ENCODE data around the gene ASB18. TPM values are rescaled to one million over a fixed set of nuclear protein-coding genes. Genes with fewer than 3 reads are reported as not detected.

The ASB18 gene, protein sequence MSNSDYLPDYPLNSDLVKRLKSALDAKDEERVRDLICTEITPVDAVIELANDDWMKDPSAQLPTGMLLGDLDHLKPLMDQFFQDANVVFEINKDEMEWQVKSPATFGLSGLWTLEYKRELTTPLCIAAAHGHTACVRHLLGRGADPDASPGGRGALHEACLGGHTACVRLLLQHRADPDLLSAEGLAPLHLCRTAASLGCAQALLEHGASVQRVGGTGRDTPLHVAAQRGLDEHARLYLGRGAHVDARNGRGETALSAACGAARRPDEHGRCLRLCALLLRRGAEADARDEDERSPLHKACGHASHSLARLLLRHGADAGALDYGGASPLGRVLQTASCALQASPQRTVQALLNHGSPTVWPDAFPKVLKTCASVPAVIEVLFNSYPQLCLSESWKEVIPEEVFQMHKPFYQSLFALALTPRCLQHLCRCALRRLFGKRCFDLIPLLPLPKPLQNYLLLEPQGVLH
- total RNA-seq, result not detected
- polyA plus RNA-seq (ENCODE audit: insufficient read length in 6 of 6), result under 1 TPM in 3 of 6 donors, not detected in 3; 0.05 to 0.07 (median 0.06) TPM
- long read RNA-seq, donor 1, result 0 reads
- long read RNA-seq, donor 2, result 0 reads
- long read RNA-seq, donor 3, result 0 reads
- long read RNA-seq, donor 4, result 0 reads
- long read RNA-seq, donor 5, result 0 reads
- long read RNA-seq, donor 6, result 0 reads
- long read RNA-seq, donor 7, result 0 reads
- long read RNA-seq, donor 8, result 0 reads
- long read RNA-seq, donor 9, result 0 reads
- long read RNA-seq, donor 10, result 0 reads
- long read RNA-seq, donor 11, result 0 reads
- long read RNA-seq, donor 12, result 0 reads

DNA sequence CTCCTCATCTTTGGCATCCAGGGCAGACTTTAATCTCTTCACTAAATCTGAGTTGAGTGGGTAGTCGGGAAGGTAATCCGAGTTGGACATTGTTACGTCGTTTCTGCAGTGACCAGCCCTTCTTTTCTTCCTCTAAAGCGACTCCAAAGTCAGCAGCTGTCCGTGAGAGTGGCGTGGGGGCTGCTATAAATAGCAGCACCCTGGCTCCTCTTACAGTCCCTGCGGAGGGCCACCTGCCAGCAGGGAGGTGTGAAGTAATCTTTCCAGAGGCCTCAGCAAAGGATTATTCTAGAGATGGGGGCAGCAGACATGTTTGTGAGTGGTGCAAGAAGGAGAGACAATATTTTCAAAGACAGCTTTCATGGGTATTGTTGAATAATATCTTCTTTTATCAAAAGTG lies at the start of gene ASB18:
Gene ASB18 (minus strand): TSS at position 151 of the 400 bp plus-strand sequence. CDS start 61 bp downstream, at position 90.
- H3K36me3 ChIP-seq, result no peaks in the 10 kb centered on the region
- H3K27ac ChIP-seq, result no peak within 1 kb of the TSS
- no peak for ATAC-seq
- H3K4me3 ChIP-seq, result no peak within 1 kb of the TSS
- peaks cover 0 to 39% of the 10 kb centered on the region in 2 donors for H3K27me3 ChIP-seq
- no peaks in the 10 kb centered on the region for H3K4me1 ChIP-seq
- no peak for DNase-seq
- TF ChIP-seq, protein P1, sequence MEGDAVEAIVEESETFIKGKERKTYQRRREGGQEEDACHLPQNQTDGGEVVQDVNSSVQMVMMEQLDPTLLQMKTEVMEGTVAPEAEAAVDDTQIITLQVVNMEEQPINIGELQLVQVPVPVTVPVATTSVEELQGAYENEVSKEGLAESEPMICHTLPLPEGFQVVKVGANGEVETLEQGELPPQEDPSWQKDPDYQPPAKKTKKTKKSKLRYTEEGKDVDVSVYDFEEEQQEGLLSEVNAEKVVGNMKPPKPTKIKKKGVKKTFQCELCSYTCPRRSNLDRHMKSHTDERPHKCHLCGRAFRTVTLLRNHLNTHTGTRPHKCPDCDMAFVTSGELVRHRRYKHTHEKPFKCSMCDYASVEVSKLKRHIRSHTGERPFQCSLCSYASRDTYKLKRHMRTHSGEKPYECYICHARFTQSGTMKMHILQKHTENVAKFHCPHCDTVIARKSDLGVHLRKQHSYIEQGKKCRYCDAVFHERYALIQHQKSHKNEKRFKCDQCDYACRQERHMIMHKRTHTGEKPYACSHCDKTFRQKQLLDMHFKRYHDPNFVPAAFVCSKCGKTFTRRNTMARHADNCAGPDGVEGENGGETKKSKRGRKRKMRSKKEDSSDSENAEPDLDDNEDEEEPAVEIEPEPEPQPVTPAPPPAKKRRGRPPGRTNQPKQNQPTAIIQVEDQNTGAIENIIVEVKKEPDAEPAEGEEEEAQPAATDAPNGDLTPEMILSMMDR (IDR thresholded peaks at IDR 0.05), result no peak
- intact Hi-C loops (cut with DNase I), result no loop called here
- H3K9me3 ChIP-seq, result peaks cover 0 to 3% of the 10 kb centered on the region in 2 donors

DNA sequence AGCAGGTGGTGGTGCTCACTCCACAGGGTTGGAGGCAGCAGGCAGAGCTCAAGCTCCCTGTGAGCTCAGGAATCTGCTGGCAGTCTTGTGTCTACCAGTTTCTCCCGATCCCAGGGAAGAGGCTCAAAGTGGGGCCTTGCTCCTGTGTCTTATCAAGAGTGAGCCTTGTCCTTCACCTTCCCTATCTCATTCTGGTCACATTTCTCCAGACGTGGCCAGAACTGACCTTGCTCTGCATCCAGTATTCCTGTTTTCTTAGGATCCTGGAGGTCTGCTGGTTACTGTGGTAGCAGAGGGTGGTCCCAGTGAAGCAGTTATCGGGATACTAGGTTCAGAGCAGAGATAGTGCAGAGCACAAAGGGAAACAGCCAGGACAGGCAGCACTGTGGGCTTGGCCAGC lies 47.1 kb upstream of the ASB18 start:
- Histone ChIP-seq H3K27ac (no peak overlapping the region), H3K36me3 (no peaks in the 10 kb centered on the region), H3K27me3 (peaks cover 0 to 4% of the 10 kb centered on the region in 2 donors), H3K4me1 (no peaks in the 10 kb centered on the region), H3K9me3 (peaks cover 0 to 14% of the 10 kb centered on the region in 2 donors), H3K4me3 (no peak overlapping the region)
- TF ChIP-seq, protein P1 (IDR thresholded peaks at IDR 0.05), result no peak
- no peak for ATAC-seq
- intact Hi-C loops (cut with DNase I), result no loop called here
- no peak for DNase-seq

DNA sequence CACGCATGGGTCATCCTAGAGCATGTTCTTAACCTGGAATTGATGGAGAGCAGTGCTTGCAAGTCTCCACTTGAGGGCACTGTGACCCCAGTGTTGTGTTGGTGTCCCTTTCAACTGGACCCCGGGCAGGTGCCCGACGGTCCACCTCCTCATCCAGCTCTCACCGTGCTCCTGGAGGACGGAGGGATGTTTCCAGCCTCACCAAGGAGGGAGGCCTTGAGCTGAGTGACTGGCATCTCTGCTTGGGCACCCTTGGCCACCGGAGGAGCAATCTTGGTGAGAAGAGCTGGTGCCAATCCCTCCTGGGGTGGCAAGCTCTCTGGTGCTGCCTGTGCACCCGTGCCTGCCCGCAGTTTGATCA lies 45.4 kb upstream of the ASB18 start:
- Histone ChIP-seq H3K36me3 (no peaks in the 10 kb centered on the region), H3K4me3 (no peak overlapping the region), H3K9me3 (peaks cover 0 to 14% of the 10 kb centered on the region in 2 donors), H3K27me3 (peaks cover 0 to 4% of the 10 kb centered on the region in 2 donors), H3K4me1 (no peaks in the 10 kb centered on the region), H3K27ac (no peak overlapping the region)
- intact Hi-C loops (cut with DNase I), result no loop called here
- DNase-seq (no peak), ATAC-seq (peak; percentile 53)
- TF ChIP-seq, protein P1 (IDR thresholded peaks at IDR 0.05), result peak in 1 of 2 donors; percentile 14

DNA sequence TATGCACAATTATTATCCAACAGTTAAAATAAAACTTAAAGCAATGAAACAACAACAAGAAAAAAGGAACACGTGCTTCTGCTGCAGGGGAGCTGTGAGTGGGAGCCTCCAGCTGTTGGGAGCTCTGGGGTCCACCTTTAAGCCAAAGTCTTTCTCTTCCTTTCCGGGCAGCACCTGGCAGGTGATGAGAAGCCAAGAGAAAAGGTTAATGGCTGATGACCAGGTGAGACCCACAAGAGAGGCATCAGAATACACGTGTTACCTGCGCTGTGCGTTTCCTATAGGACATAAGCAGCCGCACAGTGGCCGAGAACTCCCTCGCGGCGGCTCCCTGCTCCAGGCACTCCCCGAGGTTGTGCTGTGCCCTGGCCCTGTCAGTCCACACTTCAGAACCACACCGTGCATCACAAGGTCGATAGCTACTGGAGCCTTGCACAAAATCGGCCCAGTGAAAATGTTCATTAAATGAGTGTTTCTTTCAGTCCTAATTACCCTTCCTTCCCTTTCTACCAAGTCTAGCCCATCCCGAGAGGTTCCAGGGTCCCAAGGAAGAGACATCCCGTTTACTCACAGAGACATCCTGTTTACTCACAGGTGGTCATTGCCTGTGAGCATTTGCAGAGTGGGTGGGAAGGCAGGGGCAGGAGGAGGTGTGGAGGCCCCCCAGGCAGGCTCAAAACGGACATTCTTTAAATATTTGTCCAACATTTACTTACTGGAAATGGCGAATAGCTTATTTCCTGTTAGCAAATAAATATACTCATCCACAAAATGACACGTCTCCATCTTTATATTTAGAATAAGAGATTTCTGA lies 44.9 kb upstream of the ASB18 start:
- Histone ChIP-seq H3K27me3 (peaks cover 0 to 4% of the 10 kb centered on the region in 2 donors), H3K27ac (no peak overlapping the region), H3K4me1 (no peaks in the 10 kb centered on the region), H3K36me3 (no peaks in the 10 kb centered on the region), H3K9me3 (peaks cover 0 to 14% of the 10 kb centered on the region in 2 donors), H3K4me3 (no peak overlapping the region)
- intact Hi-C loops (cut with DNase I), result no loop called here
- TF ChIP-seq, protein P1 (IDR thresholded peaks at IDR 0.05), result no peak
- DNase-seq (no peak), ATAC-seq (no peak)
